Transverse colon (tissue), 4 donors: ENCODE measurements around the gene DDX5.

Source experiments
- EP300 ChIP-seq: sonication (generic); formaldehyde crosslinking; IDR thresholded peaks from one replicate; pipeline ENCODE4 v1.6.1; 2017; ENCODE audit warnings: antibody characterized with exemption, low read depth
- POLR2A ChIP-seq: fragments of 450-650 bp; IDR thresholded peaks from one replicate; pipeline ENCODE4 v1.6.1; 2016; ENCODE audit warnings: antibody characterized with exemption, mild to moderate bottlenecking, moderate library complexity
- POLR2AphosphoS5 ChIP-seq, 3 donors: sonication (generic); formaldehyde crosslinking; IDR thresholded peaks; one replicate each; pipeline ENCODE4 v1.6.1; 2016; ENCODE audit warnings: antibody characterized with exemption in 3 of 3
- TF ChIP-seq, protein P1 (sequence below), 5 experiments: fragments of 200-600 bp in 3 of 5; fragments of 450-650 bp in 2 of 5; sonication (generic) in 3 of 5; IDR thresholded peaks; 1 replicate in 2 of 5; 2 replicates in 3 of 5; pipeline ENCODE4 v1.5.1; 2016 to 2017; ENCODE audit warnings: antibody characterized with exemption in 5 of 5, inconsistent platforms in 3 of 5, mild to moderate bottlenecking in 2 of 5, moderate library complexity in 1 of 5

GRCh38 chr17:64496348-64496785 lies 9.7 kb downstream of the DDX5 start:
- TF ChIP-seq, protein P1, sequence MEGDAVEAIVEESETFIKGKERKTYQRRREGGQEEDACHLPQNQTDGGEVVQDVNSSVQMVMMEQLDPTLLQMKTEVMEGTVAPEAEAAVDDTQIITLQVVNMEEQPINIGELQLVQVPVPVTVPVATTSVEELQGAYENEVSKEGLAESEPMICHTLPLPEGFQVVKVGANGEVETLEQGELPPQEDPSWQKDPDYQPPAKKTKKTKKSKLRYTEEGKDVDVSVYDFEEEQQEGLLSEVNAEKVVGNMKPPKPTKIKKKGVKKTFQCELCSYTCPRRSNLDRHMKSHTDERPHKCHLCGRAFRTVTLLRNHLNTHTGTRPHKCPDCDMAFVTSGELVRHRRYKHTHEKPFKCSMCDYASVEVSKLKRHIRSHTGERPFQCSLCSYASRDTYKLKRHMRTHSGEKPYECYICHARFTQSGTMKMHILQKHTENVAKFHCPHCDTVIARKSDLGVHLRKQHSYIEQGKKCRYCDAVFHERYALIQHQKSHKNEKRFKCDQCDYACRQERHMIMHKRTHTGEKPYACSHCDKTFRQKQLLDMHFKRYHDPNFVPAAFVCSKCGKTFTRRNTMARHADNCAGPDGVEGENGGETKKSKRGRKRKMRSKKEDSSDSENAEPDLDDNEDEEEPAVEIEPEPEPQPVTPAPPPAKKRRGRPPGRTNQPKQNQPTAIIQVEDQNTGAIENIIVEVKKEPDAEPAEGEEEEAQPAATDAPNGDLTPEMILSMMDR (IDR thresholded peaks at IDR 0.05), result no peak
- TF ChIP-seq EP300 (no peak), POLR2A (no peak), POLR2AphosphoS5 (IDR thresholded peaks at IDR 0.05) (no peak)
